HG03460 (cell line): ENCODE results near the gene F9.

Experiments used
- ATAC-seq: cut with Tn5 transposase; IDR thresholded peaks from one replicate; pipeline ENCODE4 v1.9.1; 2021; ENCODE audit not compliant: unreplicated experiment

F9 gene

DNA sequence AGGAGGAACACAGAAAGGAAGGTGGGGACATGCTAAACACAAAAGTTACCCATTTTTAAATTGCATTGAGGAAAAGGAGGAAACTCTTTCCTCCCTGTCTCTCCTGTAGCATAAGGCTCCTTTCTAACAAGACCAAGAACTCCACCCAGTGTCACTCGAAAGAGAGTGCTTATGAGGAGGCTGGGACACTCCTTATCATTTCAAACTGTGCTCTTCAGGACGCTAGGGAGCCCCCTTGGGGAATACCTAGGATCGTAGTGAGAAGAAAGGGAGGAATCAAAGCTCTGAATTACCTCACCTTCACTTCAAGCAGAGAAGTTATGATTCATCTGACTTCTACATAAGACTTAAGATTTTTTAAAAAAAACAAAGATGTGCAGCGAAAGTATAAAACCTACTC is 65.5 kb downstream of the F9 start:
- no peak for ATAC-seq

DNA sequence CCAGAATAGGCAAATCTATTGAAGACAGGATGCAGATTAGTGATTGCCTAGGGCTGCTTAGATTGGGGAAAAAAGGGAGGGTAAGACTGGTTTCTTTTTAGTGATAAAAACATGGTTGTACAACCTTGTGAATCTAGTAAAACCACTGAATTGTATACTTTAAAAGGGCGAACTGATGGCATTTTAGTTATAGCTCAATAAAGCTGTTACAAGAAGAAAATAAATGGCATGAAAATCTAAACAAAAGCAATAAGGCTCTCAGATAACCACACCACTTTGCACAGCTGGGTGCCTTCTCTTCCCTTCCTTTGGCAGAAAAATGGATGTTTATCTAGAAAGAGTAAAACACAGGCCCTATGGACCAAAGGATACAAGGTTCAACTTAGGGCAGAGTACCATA is 69.6 kb downstream of the F9 start:
- no peak for ATAC-seq
